HG03558 (cell line): ENCODE results near the gene STK4.
"Not testable (repeated sequence)": the region's sequence is repeated elsewhere in the genome, so short reads cannot be mapped to it uniquely, and the experiment has no call there.

ENCODE experiments used
- ATAC-seq: cut with Tn5 transposase; IDR thresholded peaks from one replicate; pipeline ENCODE4 v1.9.1; 2021; ENCODE audit warnings: moderate number of reproducible peaks; ENCODE audit not compliant: unreplicated experiment; ENCODE audit errors: extremely low read depth

STK4 gene

GRCh38 chr20:45049904-45050471, 83.7 kb downstream of the STK4 start:
- ATAC-seq: no peak

- no peak for ATAC-seq
Measured at GRCh38 chr20:45051204-45052060, 85.1 kb downstream of the STK4 start.

GRCh38 chr20:45052698-45053429, 86.6 kb downstream of the STK4 start:
- no peak for ATAC-seq

- ATAC-seq: no peak
Measured at GRCh38 chr20:45053430-45054351, 87.4 kb downstream of the STK4 start.

GRCh38 chr20:45055056-45055455, 88.7 kb downstream of the STK4 start:
- no peak for ATAC-seq

GRCh38 chr20:45056473-45057173, 90.3 kb downstream of the STK4 start:
- no peak for ATAC-seq

- ATAC-seq: no peak
Measured at GRCh38 chr20:45058168-45058850, 92.0 kb downstream of the STK4 start.

GRCh38 chr20:45059022-45059728, 92.9 kb downstream of the STK4 start:
- ATAC-seq: no peak

GRCh38 chr20:45060294-45060693, 94.0 kb downstream of the STK4 start:
- ATAC-seq: no peak

GRCh38 chr20:45061244-45061643, 94.9 kb downstream of the STK4 start:
- ATAC-seq: no peak

GRCh38 chr20:45063107-45063506, 96.8 kb downstream of the STK4 start:
- not testable (repeated sequence) for ATAC-seq

GRCh38 chr20:45064812-45065211, 98.5 kb downstream of the STK4 start:
- ATAC-seq: no peak

- no peak for ATAC-seq
Measured at GRCh38 chr20:45066372-45066771, 100.1 kb downstream of the STK4 start.

GRCh38 chr20:45067087-45067486, 100.8 kb downstream of the STK4 start:
- no peak for ATAC-seq

GRCh38 chr20:45067558-45067957, 101.2 kb downstream of the STK4 start:
- no peak for ATAC-seq

GRCh38 chr20:45069261-45069660, 102.9 kb downstream of the STK4 start:
- no peak for ATAC-seq

GRCh38 chr20:45070932-45071632, 104.8 kb downstream of the STK4 start:
- no peak for ATAC-seq

- no peak for ATAC-seq
Measured at GRCh38 chr20:45072066-45072465, 105.8 kb downstream of the STK4 start.
